ENCODE data around the gene MOCOS.
"Not testable (repeated sequence)": the region's sequence is repeated elsewhere in the genome, so short reads cannot be mapped to it uniquely, and the experiment has no call there.

The MOCOS gene

DNA sequence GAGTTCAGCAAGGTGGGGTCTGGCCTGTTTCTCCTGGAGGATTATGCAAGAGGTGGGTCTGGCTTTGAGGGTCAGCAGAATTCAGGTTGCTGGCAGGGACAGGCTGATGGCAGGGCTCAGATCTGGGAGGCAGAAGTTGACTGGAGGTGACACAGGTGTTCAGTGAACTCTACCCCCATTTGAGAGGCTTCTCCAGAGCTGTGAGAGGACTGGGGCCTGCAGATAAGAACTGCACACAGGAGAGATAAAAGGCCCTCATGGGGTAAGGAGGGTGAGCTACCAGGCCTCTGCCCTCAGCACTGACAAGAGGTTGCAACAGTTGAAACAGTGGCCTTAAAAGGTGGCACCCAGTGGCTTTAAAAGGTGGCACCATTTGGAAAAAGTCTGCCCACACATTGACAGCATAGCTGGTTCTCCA, 13.1 kb downstream of the MOCOS start:
- DNase-seq (ENCODE audit: low read depth in 2 of 2, low spot score in 1 of 2): no peak

- no peak for DNase-seq (ENCODE audit: low read depth in 2 of 2, low spot score in 1 of 2)
Observed at GRCh38 chr18:36201765-36202164, 14.5 kb downstream of the MOCOS start.

DNA sequence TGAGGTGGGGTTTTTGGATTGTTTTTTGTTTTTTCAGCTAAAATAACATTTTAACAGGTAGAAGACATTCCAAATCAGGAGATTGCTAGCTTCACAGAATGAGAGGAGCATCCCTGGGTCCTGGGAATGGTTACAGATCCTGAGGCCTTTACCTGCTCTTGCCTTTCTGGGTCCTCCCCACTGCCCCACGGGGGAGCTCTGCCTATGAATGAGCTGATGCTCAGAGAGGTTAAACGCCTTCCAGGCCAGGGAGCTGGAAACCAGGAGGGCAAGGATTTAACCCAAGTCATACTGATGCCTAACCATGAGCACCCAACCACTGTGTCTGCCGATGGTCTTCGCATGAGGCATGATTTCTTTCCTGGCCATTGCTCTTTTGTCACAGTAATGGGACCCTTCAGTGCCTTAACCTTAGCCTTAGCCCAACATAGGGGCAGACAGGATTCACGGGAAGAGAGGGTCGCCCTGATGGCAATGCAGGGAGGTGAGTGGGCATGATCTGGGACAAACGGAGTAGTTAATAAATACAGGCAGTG, 16.1 kb downstream of the MOCOS start:
- DNase-seq (ENCODE audit: low read depth in 2 of 2, low spot score in 1 of 2): no peak

- no peak for DNase-seq (ENCODE audit: low read depth in 2 of 2, low spot score in 1 of 2)
Observed at GRCh38 chr18:36205166-36205565, 17.9 kb downstream of the MOCOS start.

DNA sequence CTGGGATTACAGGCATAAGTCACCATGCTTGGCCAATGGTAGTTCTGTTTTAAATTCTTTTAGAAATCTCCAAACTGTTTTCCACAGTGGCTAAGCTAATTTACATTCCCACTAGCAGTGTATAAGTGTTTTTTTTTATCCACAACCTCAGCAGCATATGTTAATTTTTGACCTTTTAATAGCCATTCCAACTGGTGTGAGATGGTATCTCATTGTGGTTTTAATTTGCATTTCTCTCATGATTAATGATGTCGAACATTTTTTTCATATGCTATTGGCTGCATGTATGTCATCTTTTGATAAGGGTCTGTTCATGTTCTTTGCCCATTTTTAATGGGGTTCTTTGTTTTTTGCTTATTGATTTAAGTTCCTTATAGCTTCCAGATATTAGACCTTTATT, 20.0 kb downstream of the MOCOS start:
- no peak for DNase-seq (ENCODE audit: low read depth in 2 of 2, low spot score in 1 of 2)

- not testable (repeated sequence) for DNase-seq (ENCODE audit: low read depth in 2 of 2, low spot score in 1 of 2)
Observed at GRCh38 chr18:36207969-36208368, 20.7 kb downstream of the MOCOS start.

DNA sequence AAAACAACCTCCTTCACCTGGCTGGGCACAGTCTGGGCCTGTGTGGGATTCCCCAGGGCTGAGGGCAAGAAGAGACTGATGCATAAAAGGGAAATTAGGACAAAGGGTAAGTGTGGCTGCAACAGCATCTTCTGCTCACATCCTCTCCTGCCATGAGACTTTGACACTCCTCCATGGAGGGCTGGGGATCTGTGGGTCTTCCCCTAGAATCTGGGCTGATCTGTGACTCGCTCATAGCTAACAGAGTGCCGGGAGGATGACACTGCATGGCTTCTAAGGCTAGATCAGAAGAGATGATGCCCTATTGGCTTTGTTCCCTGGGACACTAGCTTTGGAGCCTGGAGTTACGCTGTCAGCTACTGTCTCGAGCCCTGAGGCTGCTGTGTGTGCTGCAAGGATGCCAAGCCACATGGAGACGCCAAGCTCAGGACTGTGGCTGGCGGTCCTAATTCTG, 24.3 kb downstream of the MOCOS start:
- DNase-seq (ENCODE audit: low read depth in 2 of 2, low spot score in 1 of 2): no peak

GRCh38 chr18:36212301-36213171, 25.2 kb downstream of the MOCOS start:
- DNase-seq (ENCODE audit: low read depth in 2 of 2, low spot score in 1 of 2): no peak

DNA sequence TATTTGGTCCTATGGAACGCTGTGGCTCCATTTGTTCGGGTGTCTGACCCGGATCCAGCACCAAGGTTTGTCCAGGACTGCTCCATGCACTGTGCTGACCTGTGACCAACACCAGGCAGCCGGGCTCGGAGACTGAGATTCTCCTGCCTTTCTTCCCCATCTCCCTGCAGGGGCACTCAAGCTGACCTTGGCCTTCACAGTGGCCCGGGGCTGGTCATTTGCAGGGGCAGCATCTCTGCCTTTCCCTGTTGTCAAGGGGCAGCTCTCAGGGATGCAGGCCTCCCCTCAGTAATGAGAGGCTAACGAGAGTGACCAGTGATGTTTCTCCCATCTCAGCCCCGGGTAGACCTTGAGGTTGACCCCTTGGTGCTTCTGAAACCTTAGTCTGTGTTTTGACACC, 27.5 kb downstream of the MOCOS start:
- no peak for DNase-seq (ENCODE audit: low read depth in 2 of 2, low spot score in 1 of 2)

GRCh38 chr18:36215577-36215976, 28.3 kb downstream of the MOCOS start:
- DNase-seq (ENCODE audit: low read depth in 2 of 2, low spot score in 1 of 2): no peak

DNA sequence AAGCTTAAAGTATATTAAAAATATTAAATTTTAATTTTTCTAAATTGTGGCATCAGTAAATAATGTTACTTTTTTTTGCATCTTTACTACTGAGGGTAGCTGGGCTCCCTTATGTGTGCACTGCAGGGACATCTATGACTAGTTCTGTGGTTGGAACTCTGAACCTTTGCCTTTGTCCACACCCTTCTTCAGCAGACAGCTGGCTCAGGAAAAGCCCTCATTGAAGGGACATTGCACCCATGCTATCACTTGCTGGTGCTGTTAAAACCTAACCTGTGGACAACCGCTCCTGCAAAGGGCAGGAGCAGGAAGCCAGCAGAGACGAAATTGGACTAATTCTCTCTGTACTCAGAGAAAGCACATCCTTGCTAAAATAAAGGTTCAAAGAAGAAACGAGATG, 30.1 kb downstream of the MOCOS start:
- DNase-seq (ENCODE audit: low read depth in 2 of 2, low spot score in 1 of 2): no peak

- no peak for DNase-seq (ENCODE audit: low read depth in 2 of 2, low spot score in 1 of 2)
Observed at GRCh38 chr18:36229188-36229587, 41.9 kb downstream of the MOCOS start.

- DNase-seq (ENCODE audit: low read depth in 2 of 2, low spot score in 1 of 2): not testable (repeated sequence)
Observed at GRCh38 chr18:36240510-36240909, 53.2 kb downstream of the MOCOS start.

DNA sequence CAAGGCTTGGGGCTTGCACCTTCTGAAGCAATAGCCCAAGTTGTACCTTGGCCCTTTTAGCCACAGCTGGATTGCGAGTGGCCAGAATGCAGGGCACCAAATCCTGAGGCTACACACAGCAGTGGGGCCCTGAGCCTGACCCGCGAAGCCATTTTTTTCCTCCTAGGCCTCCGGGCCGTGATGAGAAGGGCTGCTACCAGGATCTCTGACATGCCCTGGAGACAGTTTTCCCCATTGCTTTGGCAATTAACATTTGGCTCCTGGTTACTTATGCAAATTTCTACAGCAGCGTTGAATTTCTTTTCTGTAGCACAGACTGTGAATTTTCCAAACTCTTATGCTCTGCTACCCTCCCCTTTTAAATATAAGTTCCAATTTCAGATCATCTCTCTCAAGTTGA, 54.5 kb downstream of the MOCOS start:
- no peak for DNase-seq (ENCODE audit: low read depth in 2 of 2, low spot score in 1 of 2)

GRCh38 chr18:36247036-36247435, 59.7 kb downstream of the MOCOS start:
- DNase-seq (ENCODE audit: low read depth in 2 of 2, low spot score in 1 of 2): no peak

- no peak for DNase-seq (ENCODE audit: low read depth in 2 of 2, low spot score in 1 of 2)
Observed at GRCh38 chr18:36249392-36249791, 62.1 kb downstream of the MOCOS start.

DNA sequence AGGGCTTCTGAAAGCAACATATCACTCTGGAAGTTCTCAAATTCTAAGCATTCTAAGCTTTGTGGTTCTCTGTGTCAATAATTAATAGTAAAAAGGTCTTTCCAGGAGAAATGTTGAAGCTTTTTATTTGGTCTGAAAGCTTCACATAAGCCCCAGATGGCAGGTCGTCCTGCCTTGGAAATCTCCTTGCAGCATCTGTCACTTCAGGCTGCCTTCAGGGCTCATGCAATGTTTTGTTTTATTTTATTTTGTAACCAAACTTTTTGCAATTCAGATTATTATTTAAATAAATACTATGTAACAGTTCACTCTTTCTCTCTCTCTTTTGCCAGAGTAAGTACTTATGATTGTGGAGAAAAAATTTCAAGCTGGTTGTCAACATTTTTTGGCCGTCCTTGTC, 63.5 kb downstream of the MOCOS start:
- DNase-seq (ENCODE audit: low read depth in 2 of 2, low spot score in 1 of 2): no peak

DNA sequence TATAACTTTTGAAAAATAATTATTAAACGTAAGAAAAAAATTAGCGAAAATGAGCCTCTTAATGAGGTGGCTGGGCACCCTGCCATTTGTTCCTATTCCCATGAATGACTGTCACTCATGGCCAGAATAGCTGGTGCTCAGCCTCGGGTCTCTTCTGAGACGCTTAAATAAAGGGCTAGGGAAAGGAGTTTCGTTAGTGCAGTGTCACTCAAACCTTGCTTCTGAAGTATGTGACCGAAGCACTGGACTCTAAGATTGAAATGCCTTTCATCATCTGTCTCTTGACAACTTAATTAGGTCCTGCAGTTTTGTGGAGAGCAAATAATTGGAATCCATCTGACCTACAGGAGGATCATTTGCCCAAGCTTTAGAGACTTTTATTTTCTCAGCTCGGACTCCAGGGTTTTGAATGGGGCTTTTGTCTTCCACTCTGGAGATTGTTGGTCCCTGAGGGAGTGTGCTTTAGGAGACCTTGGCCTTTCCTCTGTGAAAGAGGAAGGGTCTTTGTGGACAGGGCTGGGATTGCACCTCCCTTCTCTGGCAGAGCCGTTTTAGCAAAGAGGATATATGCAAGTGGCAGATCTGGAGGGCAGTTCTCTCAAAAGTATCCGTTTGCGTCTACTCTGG, 67.9 kb downstream of the MOCOS start:
- no peak for DNase-seq (ENCODE audit: low read depth in 2 of 2, low spot score in 1 of 2)

DNA sequence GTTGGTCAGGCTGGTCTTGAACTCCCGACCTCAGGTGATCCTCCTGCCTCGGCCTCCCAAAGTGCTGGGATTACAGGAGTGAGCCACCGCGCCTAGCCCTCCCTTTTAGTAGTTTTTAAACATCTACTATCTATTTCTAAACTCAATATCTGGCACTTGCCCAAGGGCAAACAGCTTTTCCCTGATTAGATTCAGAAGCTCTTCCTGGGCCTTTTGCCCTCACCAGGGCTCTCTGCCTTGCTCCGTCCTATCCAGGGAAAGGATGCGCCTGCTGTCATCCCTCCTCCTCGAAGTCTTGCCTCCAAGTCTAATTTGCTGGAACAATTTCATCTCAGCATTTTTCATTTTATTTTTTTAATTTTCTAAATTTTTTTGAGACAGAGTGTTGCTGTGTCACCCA, 68.8 kb downstream of the MOCOS start:
- no peak for DNase-seq (ENCODE audit: low read depth in 2 of 2, low spot score in 1 of 2)

DNA sequence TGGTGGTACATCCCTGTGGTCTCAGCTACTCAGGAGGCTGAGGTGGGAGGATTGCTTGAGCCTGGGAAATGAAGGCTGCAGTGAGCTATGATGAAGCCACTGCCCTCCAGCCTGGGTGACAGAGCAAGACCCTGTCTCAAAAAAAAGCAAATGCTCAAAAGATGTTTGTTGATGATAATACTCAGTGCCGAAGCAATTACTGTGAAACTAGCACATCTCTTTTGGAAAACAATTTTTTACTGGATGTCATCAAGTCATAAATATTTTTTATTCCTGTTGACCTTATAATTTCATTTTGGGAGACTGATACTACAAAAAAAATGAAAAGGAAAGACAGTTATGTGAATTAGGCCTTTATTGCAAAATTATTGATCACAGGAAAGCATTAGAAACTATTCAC, 75.7 kb downstream of the MOCOS start:
- DNase-seq (ENCODE audit: low read depth in 2 of 2, low spot score in 1 of 2): no peak

DNA sequence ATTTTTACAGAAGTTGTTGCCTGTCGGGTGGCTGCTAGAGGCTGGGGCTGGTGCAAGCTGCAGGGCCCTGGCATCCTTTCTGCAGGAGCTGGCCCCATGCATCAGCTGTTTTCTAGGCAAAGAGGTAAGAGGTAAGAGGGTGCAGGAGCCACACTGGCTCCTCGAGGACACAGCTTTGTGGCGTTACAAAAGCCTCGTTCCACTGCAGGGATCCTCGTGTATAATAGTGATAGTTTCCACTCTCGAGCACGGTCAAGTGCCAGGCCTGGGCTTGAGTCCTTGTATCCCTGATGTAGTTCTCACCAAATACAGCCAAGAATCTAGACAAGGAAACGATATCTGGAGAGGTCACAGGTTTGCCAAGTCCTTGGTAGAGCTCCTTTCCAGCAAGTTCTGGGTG, 77.0 kb downstream of the MOCOS start:
- no peak for DNase-seq (ENCODE audit: low read depth in 2 of 2, low spot score in 1 of 2)

DNA sequence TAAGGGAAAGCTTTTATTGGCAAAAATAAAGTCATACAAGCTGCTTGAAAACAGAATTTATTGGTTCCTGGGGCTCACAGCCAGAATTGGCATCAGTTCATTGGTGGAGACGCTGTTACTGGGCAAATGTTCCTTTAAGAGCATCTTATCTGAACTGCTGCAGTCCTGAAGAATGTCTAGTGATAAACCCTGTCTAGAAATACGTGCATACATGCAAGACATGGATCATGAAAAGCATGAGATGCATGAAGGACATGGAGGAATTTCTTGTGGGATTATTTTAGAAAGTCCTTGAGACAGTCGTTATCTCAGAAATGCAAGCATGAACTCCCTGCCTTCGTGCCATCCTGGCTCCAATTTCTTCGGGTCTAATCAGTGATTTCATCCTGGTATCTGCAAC, 77.7 kb downstream of the MOCOS start:
- DNase-seq (ENCODE audit: low read depth in 2 of 2, low spot score in 1 of 2): no peak
